Thyroid gland (tissue), 4 donors: ENCODE data around the gene ALDH9A1. TPM values are rescaled to one million over a fixed set of nuclear protein-coding genes. Genes with fewer than 3 reads are reported as not detected.

ENCODE experiments used
- DNase-seq, 2 donors: peaks; one replicate each; pipeline ENCODE4 v3.0.0-alpha.2; 2019
- H3K27ac ChIP-seq, 3 donors: fragments of 200-600 bp; sonication (generic); 1 replicate in 2 of 3; 2 replicates in 1 of 3; pipeline ENCODE4 v1.5.1; 2016 to 2019; ENCODE audit warnings: mild to moderate bottlenecking in 1 of 3, moderate library complexity in 1 of 3
- H3K27me3 ChIP-seq: fragments of 200-600 bp; sonication (generic); one replicate; pipeline ENCODE4 v1.5.1; 2019
- H3K36me3 ChIP-seq, 2 donors: fragments of 200-600 bp; sonication (generic); one replicate each; pipeline ENCODE4 v1.5.1; 2016 to 2019
- H3K4me1 ChIP-seq, 2 donors: fragments of 200-600 bp; sonication (generic); one replicate each; pipeline ENCODE4 v1.5.1; 2017 to 2019
- H3K4me3 ChIP-seq, 3 donors: fragments of 200-600 bp; sonication (generic); replicated peaks in 1 of 3; 1 replicate in 2 of 3; 2 replicates in 1 of 3; pipeline ENCODE4 v1.5.1; 2016; ENCODE audit warnings: mild to moderate bottlenecking in 1 of 3
- H3K9me3 ChIP-seq: fragments of 200-600 bp; sonication (generic); one replicate; pipeline ENCODE4 v1.5.1; 2017
- POLR2A ChIP-seq, 2 donors: fragments of 450-650 bp; IDR thresholded peaks; one replicate each; pipeline ENCODE4 v1.6.1; 2017; ENCODE audit warnings: antibody characterized with exemption in 2 of 2, mild to moderate bottlenecking in 2 of 2, moderate library complexity in 1 of 2
- WGBS, 2 donors: methylation state at CpG; one replicate each; pipeline ENCODE4 v1.1.5; 2017; 5-methylcytosine and 5-hydroxymethylcytosine counted together
- intact Hi-C: fragments of 100-400 bp; cut with DNase I; formaldehyde crosslinking; loops from one replicate; pipeline ENCODE4 v1.15.1; 2023
- total RNA-seq, 4 donors: library from RNA; depleted of rRNA; stranded (reverse); fragments of >200 nt; gene quantifications; one replicate each; pipeline ENCODE4 v1.2.3, GENCODE V29; 2016
- TF ChIP-seq, protein P1 (sequence below), 6 experiments: fragments of 200-600 bp in 3 of 6; fragments of 450-650 bp in 3 of 6; sonication (generic) in 3 of 6; IDR thresholded peaks; one replicate each; pipeline ENCODE4 v1.5.1; 2016 to 2019; ENCODE audit warnings: antibody characterized with exemption in 6 of 6, mild to moderate bottlenecking in 2 of 6, inconsistent platforms in 1 of 6, moderate library complexity in 1 of 6

ALDH9A1 gene
- total RNA-seq, 4 donors from 2014 or later: 99.7 to 348 (median 192) TPM

DNA sequence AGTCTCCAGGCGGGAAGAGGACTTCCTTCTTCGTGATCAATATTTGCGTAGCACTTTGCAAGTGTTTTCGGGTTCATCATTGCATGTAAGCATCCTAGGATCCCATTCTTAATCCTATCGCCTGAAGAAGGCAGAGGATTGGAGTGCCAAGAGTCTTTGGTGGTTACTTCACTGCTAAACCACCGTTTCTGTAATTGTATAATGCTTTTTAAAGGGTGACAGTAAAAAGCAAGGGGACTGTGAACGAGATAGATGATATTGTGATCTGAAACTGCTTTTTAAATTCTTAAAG is 345 bp upstream of the ALDH9A1 start:
- intact Hi-C loops: no loop called here
- WGBS, 2 donors: 0 to 4% methylated on average over 7 of the region's 7 CpGs
- peak overlapping the region; percentile 89 to 99 (median 91) for H3K4me3 ChIP-seq
- no peak for DNase-seq
- no peaks in the 10 kb centered on the region for H3K27me3 ChIP-seq
- H3K4me1 ChIP-seq: peaks cover 9 to 28% of the 10 kb centered on the region in 2 donors
- TF ChIP-seq, protein P1, sequence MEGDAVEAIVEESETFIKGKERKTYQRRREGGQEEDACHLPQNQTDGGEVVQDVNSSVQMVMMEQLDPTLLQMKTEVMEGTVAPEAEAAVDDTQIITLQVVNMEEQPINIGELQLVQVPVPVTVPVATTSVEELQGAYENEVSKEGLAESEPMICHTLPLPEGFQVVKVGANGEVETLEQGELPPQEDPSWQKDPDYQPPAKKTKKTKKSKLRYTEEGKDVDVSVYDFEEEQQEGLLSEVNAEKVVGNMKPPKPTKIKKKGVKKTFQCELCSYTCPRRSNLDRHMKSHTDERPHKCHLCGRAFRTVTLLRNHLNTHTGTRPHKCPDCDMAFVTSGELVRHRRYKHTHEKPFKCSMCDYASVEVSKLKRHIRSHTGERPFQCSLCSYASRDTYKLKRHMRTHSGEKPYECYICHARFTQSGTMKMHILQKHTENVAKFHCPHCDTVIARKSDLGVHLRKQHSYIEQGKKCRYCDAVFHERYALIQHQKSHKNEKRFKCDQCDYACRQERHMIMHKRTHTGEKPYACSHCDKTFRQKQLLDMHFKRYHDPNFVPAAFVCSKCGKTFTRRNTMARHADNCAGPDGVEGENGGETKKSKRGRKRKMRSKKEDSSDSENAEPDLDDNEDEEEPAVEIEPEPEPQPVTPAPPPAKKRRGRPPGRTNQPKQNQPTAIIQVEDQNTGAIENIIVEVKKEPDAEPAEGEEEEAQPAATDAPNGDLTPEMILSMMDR (IDR thresholded peaks at IDR 0.05): no peak
- TF ChIP-seq POLR2A (IDR thresholded peaks at IDR 0.05): no peak
- no peaks in the 10 kb centered on the region for H3K9me3 ChIP-seq
- no peaks in the 10 kb centered on the region for H3K36me3 ChIP-seq
- H3K27ac ChIP-seq: peak overlapping the region; percentile 97 to 99 (median 97)

DNA sequence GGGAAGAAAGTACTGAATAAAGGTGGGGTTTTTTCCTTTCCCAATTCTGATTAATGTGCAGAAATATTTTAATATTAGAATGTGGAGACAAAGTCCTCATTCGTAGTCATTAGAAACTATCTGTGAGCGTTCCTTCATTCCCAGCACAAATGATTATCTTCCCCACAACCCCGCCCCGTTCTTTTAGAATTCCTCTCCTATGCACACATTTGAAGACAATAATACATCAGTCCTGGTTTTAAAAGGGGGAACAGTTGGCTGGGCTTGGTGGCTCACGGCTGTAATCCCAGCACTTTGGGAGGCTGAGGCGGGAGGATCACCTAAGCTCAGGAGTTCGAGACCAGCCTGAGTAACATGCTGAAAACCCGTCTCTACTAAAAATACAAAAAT is 876 bp downstream of the ALDH9A1 start:
- intact Hi-C loops: no loop called here
- WGBS, 2 donors: 57 to 58% methylated on average over 8 of the region's 8 CpGs

DNA sequence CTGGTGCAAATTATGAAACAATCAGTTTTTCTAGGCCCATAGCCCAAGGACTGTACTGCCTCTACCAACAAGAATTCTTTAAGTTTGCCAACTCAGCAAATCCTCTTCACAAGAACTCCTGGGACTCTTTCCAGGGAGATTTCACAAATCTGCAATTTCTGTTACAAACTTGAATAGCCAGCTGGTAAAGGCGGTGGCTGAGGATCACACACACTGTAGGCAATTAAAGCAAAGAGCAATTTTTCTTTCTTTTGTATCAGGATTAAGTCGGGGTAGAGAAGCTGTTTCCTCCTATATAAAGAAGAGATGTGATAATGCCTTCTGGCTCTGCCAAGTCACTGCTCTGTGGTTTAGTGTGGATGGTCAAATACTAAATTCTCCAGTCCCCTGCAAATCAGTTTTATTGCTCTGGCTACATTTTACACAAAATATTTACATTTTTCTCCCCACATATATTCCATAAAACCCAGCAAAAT is 1.7 kb downstream of the ALDH9A1 start:
- 3 to 7% methylated on average over 2 of the region's 2 CpGs for WGBS, 2 donors
- intact Hi-C loops: no loop called here
- no peaks in the 10 kb centered on the region for H3K9me3 ChIP-seq
- H3K27ac ChIP-seq: peak overlapping the region; percentile 14 to 97 (median 63)
- no peaks in the 10 kb centered on the region for H3K27me3 ChIP-seq
- no peaks in the 10 kb centered on the region for H3K36me3 ChIP-seq
- peak; percentile 43 to 53 for DNase-seq
- H3K4me1 ChIP-seq: peaks cover 9 to 28% of the 10 kb centered on the region in 2 donors
- TF ChIP-seq, protein P1 (IDR thresholded peaks at IDR 0.05): no peak
- TF ChIP-seq POLR2A (IDR thresholded peaks at IDR 0.05): no peak
- H3K4me3 ChIP-seq: peak overlapping the region in 1 of 3 donors; percentile 91

More for the DNA sequence above, 876 bp downstream of the ALDH9A1 start:
- H3K4me3 ChIP-seq: peak overlapping the region; percentile 89 to 99 (median 91)
- H3K27ac ChIP-seq: peak overlapping the region; percentile 97 to 99 (median 97)
- no peaks in the 10 kb centered on the region for H3K36me3 ChIP-seq
- H3K27me3 ChIP-seq: no peaks in the 10 kb centered on the region
- peaks cover 9 to 28% of the 10 kb centered on the region in 2 donors for H3K4me1 ChIP-seq
- DNase-seq: no peak
- H3K9me3 ChIP-seq: no peaks in the 10 kb centered on the region
- TF ChIP-seq, protein P1 (IDR thresholded peaks at IDR 0.05): no peak
- TF ChIP-seq POLR2A (IDR thresholded peaks at IDR 0.05): no peak

DNA sequence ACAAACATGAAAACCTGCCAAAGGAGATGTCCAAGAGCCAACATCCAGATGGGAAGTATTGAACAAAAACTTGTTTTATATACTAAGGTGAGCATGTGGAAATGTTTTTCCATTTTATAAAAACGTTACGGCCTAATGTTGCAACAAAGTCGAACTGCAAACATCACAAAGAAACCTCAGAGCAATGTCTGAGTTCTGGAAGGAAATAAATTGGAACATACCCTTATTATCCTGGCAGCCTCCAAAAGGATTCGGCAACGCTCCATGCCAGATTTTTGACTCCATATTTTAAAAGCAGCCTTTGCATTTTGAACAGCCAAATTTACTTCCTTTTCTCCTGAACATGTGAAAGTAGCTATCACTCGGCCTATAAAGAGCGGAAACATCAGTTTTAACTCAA is 3.3 kb downstream of the ALDH9A1 start:
- no peak for DNase-seq
- Histone ChIP-seq H3K27me3 (no peaks in the 10 kb centered on the region), H3K27ac (peak overlapping the region in 1 of 3 donors; percentile 18), H3K9me3 (no peaks in the 10 kb centered on the region), H3K4me1 (peaks cover 9 to 28% of the 10 kb centered on the region in 2 donors), H3K36me3 (no peaks in the 10 kb centered on the region), H3K4me3 (no peak overlapping the region)
- no peak for TF ChIP-seq POLR2A (IDR thresholded peaks at IDR 0.05)
- TF ChIP-seq, protein P1 (IDR thresholded peaks at IDR 0.05): no peak
- intact Hi-C loops: no loop called here
- WGBS, 2 donors: 53 to 64% methylated on average over 7 of the region's 7 CpGs

DNA sequence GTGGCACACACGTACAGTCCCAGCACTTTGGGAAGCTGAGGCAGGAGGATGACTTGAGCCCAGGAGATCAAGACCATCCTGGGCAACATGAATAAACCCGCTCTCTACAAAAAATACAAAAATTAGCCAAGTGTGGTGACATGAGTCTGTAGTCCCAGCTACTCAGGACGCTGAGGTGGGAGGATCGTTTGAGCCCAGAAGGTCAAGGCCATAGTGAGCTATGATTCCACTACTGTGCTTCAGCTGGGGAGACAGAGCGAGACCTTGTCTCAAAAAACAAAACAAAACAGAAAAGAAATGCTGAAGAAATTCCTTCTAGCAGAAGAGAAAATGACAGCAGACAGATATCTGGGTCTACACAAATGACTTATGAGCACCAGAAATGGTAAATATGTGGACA is 10.3 kb downstream of the ALDH9A1 start:
- Histone ChIP-seq H3K36me3 (no peaks in the 10 kb centered on the region), H3K9me3 (no peaks in the 10 kb centered on the region), H3K4me1 (peaks cover 6 to 13% of the 10 kb centered on the region in 2 donors), H3K27me3 (no peaks in the 10 kb centered on the region), H3K4me3 (no peak overlapping the region), H3K27ac (no peak overlapping the region)
- peak; percentile 21 to 43 for DNase-seq
- WGBS, 2 donors: 66 to 69% methylated on average over 5 of the region's 5 CpGs
- TF ChIP-seq, protein P1 (IDR thresholded peaks at IDR 0.05): no peak
- TF ChIP-seq POLR2A (IDR thresholded peaks at IDR 0.05): no peak
- intact Hi-C loops: no loop called here
